H1 (cell line): ENCODE measurements around the gene ZNF587B. TPM values are rescaled to one million over a fixed set of nuclear protein-coding genes. Genes with fewer than 3 reads are reported as not detected.
"Not testable (repeated sequence)": the region's sequence is repeated elsewhere in the genome, so short reads cannot be mapped to it uniquely, and the experiment has no call there.

Source experiments
- CTCF ChIA-PET: fragments of 300-600 bp; sonication (Branson Sonifier 250); formaldehyde crosslinking; loops from one replicate; lab custom pipeline; 2021; ENCODE audit not compliant: partially characterized antibody; lab: Charles Lee
- POLR2A ChIA-PET: fragments of 300-600 bp; sonication (Branson Sonifier 250); formaldehyde crosslinking; loops from one replicate; lab custom pipeline; 2021; ENCODE audit warnings: inconsistent platforms; ENCODE audit not compliant: partially characterized antibody; lab: Charles Lee
- DNase-seq, 2 experiments: peaks; one replicate each; pipeline versions ENCODE4 v3.0.0 to v3.0.0-alpha.2; 2010 to 2022; ENCODE audit warnings: low spot score in 2 of 2, low read depth in 1 of 2, mixed read lengths in 1 of 2
- FAIRE-seq: peaks from 2 replicates; lab custom pipeline; 2011; peaks lifted over from hg19 to GRCh38; lab: Jason Lieb, UNC
- H2AFZ ChIP-seq: 2 replicates; pipeline ENCODE4 v1.8.1; 2012; ENCODE audit warnings: low read length, inconsistent platforms
- H2AK5ac ChIP-seq: 2 replicates; pipeline ENCODE4 v1.6.1; 2013; ENCODE audit warnings: low read depth, low read length
- H2BK120ac ChIP-seq: replicated peaks from 2 replicates; pipeline ENCODE3; 2013; ENCODE audit warnings: low read depth, low read length, inconsistent platforms
- H2BK12ac ChIP-seq: 2 replicates; pipeline ENCODE4 v1.6.1; 2013; ENCODE audit warnings: low read depth, low read length
- H2BK15ac ChIP-seq: 2 replicates; pipeline ENCODE4 v1.6.1; 2013; ENCODE audit warnings: low read length
- H2BK20ac ChIP-seq: 2 replicates; pipeline ENCODE4 v1.6.1; 2013; ENCODE audit warnings: low read length
- H2BK5ac ChIP-seq: 2 replicates; pipeline ENCODE4 v1.6.1; 2013; ENCODE audit warnings: low read depth, low read length
- H3K14ac ChIP-seq: 2 replicates; pipeline ENCODE4 v1.6.1; 2013; ENCODE audit warnings: inconsistent platforms; ENCODE audit not compliant: insufficient read length
- H3K18ac ChIP-seq: 2 replicates; pipeline ENCODE4 v1.6.1; 2013; ENCODE audit warnings: low read length; ENCODE audit errors: extremely low read depth
- H3K23ac ChIP-seq: 2 replicates; pipeline ENCODE4 v1.6.1; 2013; ENCODE audit warnings: inconsistent platforms; ENCODE audit not compliant: insufficient read length
- H3K23me2 ChIP-seq: 2 replicates; pipeline ENCODE4 v1.6.1; 2013; ENCODE audit warnings: low read depth, low read length
- H3K27ac ChIP-seq: 2 replicates; pipeline ENCODE4 v1.6.1; 2011; ENCODE audit warnings: low read depth, low read length, inconsistent platforms
- H3K27me3 ChIP-seq, 4 experiments: replicated peaks in 1 of 4; 1 replicate in 1 of 4; 2 replicates in 3 of 4; pipeline versions ENCODE4 v1.6.1 to v1.8.1; 2011 to 2013; ENCODE audit warnings: low read length in 3 of 4, mild to moderate bottlenecking in 3 of 4, inconsistent platforms in 2 of 4, mixed read lengths in 2 of 4, moderate library complexity in 1 of 4; ENCODE audit not compliant: control insufficient read depth in 3 of 4, insufficient read depth in 3 of 4; ENCODE audit errors: extremely low read depth in 1 of 4
- H3K36me3 ChIP-seq, 4 experiments: 2 replicates each; pipeline versions ENCODE4 v1.6.1 to v1.8.1; 2011 to 2013; ENCODE audit warnings: mild to moderate bottlenecking in 4 of 4, low read length in 3 of 4, moderate library complexity in 2 of 4, control low read depth in 1 of 4, inconsistent platforms in 1 of 4; ENCODE audit not compliant: insufficient read depth in 4 of 4, control insufficient read depth in 2 of 4
- H3K4ac ChIP-seq: replicated peaks from 2 replicates; pipeline ENCODE3; 2013; ENCODE audit warnings: low read length, low read depth, mixed read lengths, inconsistent platforms; ENCODE audit not compliant: insufficient read length
- H3K4me1 ChIP-seq, 4 experiments: replicated peaks in 1 of 4; 1 replicate in 1 of 4; 2 replicates in 3 of 4; pipeline versions ENCODE4 v1.6.1 to v1.8.1; 2011 to 2013; ENCODE audit warnings: low read length in 3 of 4, inconsistent platforms in 2 of 4, mixed read lengths in 1 of 4; ENCODE audit not compliant: insufficient read depth in 4 of 4, control insufficient read depth in 3 of 4
- H3K4me2 ChIP-seq, 2 experiments: 2 replicates each; pipeline versions ENCODE4 v1.6.1 to v1.8.1; 2011 to 2013; ENCODE audit warnings: low read depth in 2 of 2, low read length in 2 of 2, control low read depth in 1 of 2, inconsistent platforms in 1 of 2, mild to moderate bottlenecking in 1 of 2; ENCODE audit not compliant: insufficient read depth in 1 of 2
- H3K4me3 ChIP-seq, 4 experiments: fragments of 200-600, 300-600 bp in 1 of 4; sonication (generic), shearing (Covaris generic), sonication (Bioruptor Twin) in 1 of 4; 2 replicates each; pipeline versions ENCODE4 v1.5.1 to v1.8.1; 2011 to 2016; ENCODE audit warnings: low read length in 4 of 4, low read depth in 3 of 4, control low read depth in 2 of 4, inconsistent platforms in 2 of 4, mild to moderate bottlenecking in 2 of 4, mixed read lengths in 1 of 4, moderate library complexity in 1 of 4; ENCODE audit not compliant: insufficient read depth in 2 of 4; ENCODE audit errors: extremely low read depth in 1 of 4
- H3K56ac ChIP-seq: replicated peaks from 2 replicates; pipeline ENCODE3; 2013; ENCODE audit warnings: low read depth, mild to moderate bottlenecking, mixed read lengths, low read length, inconsistent platforms; ENCODE audit not compliant: insufficient read length
- H3K79me1 ChIP-seq: 2 replicates; pipeline ENCODE4 v1.6.1; 2013; ENCODE audit warnings: low read depth, low read length, control low read depth
- H3K79me2 ChIP-seq, 2 experiments: 2 replicates each; pipeline versions ENCODE4 v1.6.1 to v1.8.1; 2012 to 2013; ENCODE audit warnings: low read length in 2 of 2, mild to moderate bottlenecking in 2 of 2, inconsistent platforms in 1 of 2; ENCODE audit not compliant: insufficient read depth in 2 of 2, control insufficient read depth in 1 of 2
- H3K9ac ChIP-seq, 4 experiments: replicated peaks in 1 of 4; 1 replicate in 1 of 4; 2 replicates in 3 of 4; pipeline versions ENCODE4 v1.6.1 to v1.8.1; 2011 to 2013; ENCODE audit warnings: low read depth in 3 of 4, low read length in 3 of 4, control low read depth in 2 of 4, mild to moderate bottlenecking in 2 of 4, moderate library complexity in 2 of 4, inconsistent platforms in 1 of 4; ENCODE audit errors: extremely low read depth in 1 of 4
- H3K9me3 ChIP-seq, 2 experiments: 2 replicates each; pipeline versions ENCODE4 v1.6.1 to v1.8.1; 2012 to 2013; ENCODE audit warnings: mild to moderate bottlenecking in 2 of 2, moderate library complexity in 2 of 2, control low read depth in 1 of 2, inconsistent platforms in 1 of 2, low read depth in 1 of 2, low read length in 1 of 2, mixed read lengths in 1 of 2; ENCODE audit not compliant: insufficient read depth in 2 of 2
- H4K20me1 ChIP-seq, 2 experiments: replicated peaks in 1 of 2; 2 replicates each; pipeline versions ENCODE3 to v1.8.1; 2011 to 2013; ENCODE audit warnings: inconsistent platforms in 2 of 2, low read length in 2 of 2, mild to moderate bottlenecking in 1 of 2; ENCODE audit not compliant: insufficient read depth in 2 of 2, control insufficient read depth in 1 of 2
- H4K5ac ChIP-seq: 2 replicates; pipeline ENCODE4 v1.6.1; 2013; ENCODE audit warnings: low read length, low read depth, mixed read lengths, inconsistent platforms; ENCODE audit not compliant: insufficient read length
- H4K8ac ChIP-seq: 2 replicates; pipeline ENCODE4 v1.8.0; 2013; ENCODE audit warnings: mild to moderate bottlenecking, moderate library complexity, low read length, inconsistent platforms; ENCODE audit not compliant: insufficient read depth; ENCODE audit errors: extremely low read depth
- H4K91ac ChIP-seq: replicated peaks from 2 replicates; pipeline ENCODE3; 2013; ENCODE audit warnings: low read length, mixed read lengths, inconsistent platforms; ENCODE audit not compliant: insufficient read length
- MAX ChIP-seq: IDR thresholded peaks from 2 replicates; pipeline ENCODE4 v1.6.1; 2012; ENCODE audit warnings: inconsistent platforms
- POLR2A ChIP-seq, 2 experiments: IDR thresholded peaks; 1 replicate in 1 of 2; 2 replicates in 1 of 2; pipeline ENCODE4 v1.6.1; 2011; ENCODE audit warnings: low read depth in 2 of 2, low read length in 2 of 2, mild to moderate bottlenecking in 2 of 2; ENCODE audit errors: control extremely low read depth in 1 of 2
- POLR2AphosphoS5 ChIP-seq: IDR thresholded peaks from 2 replicates; pipeline ENCODE4 v1.6.1; 2011; ENCODE audit warnings: low read depth, low read length
- SIN3A ChIP-seq, 2 experiments: IDR thresholded peaks in 1 of 2; conservative IDR thresholded peaks in 1 of 2; 2 replicates each; pipeline ENCODE4 v1.6.1; 2011 to 2012; ENCODE audit warnings: low read length in 2 of 2, improper control_type of control experiment in 1 of 2, low read depth in 1 of 2, mild to moderate bottlenecking in 1 of 2
- SIX5 ChIP-seq: IDR thresholded peaks from 2 replicates; pipeline ENCODE4 v1.6.1; 2011; ENCODE audit warnings: mild to moderate bottlenecking, low read depth, low read length
- SP1 ChIP-seq: IDR thresholded peaks from 2 replicates; pipeline ENCODE4 v1.6.1; 2011; ENCODE audit warnings: low read depth, low read length
- TAF1 ChIP-seq: IDR thresholded peaks from 2 replicates; pipeline ENCODE4 v1.6.1; 2011; ENCODE audit warnings: mild to moderate bottlenecking, low read depth, low read length
- TBP ChIP-seq: IDR thresholded peaks from 2 replicates; pipeline ENCODE4 v1.6.1; 2011; ENCODE audit warnings: low read depth, low read length, improper control_type of control experiment
- USF2 ChIP-seq: IDR thresholded peaks from 2 replicates; pipeline ENCODE4 v1.6.1; 2011; ENCODE audit warnings: low read length, improper control_type of control experiment
- YY1 ChIP-seq: IDR thresholded peaks from 2 replicates; pipeline ENCODE4 v1.6.1; 2011; ENCODE audit warnings: low read depth, mild to moderate bottlenecking, low read length
- WGBS, 2 experiments: shearing (Covaris generic) in 1 of 2; methylation state at CpG; one replicate each; pipeline versions ENCODE4 v1.1.6 to v1.1.7; 2013 to 2015; ENCODE audit warnings: low lambda C conversion rate in 2 of 2, mixed read lengths in 2 of 2, inconsistent platforms in 1 of 2, low coverage in 1 of 2, missing lambda C conversion rate in 1 of 2; ENCODE audit not compliant: insufficient replicate concordance in 2 of 2, insufficient coverage in 1 of 2, insufficient read length in 1 of 2; ENCODE audit errors: extremely low coverage in 1 of 2, missing lambda C conversion rate in 1 of 2; 5-methylcytosine and 5-hydroxymethylcytosine counted together
- polyA plus RNA-seq, 7 experiments: library from polyadenylated mRNA; depleted of rRNA in 3 of 7; stranded (reverse) in 5 of 7; unstranded in 2 of 7; fragments of >200 nt in 5 of 7; fragments of 200-250 nt in 2 of 7; gene quantifications; 1 replicate in 5 of 7; 2 replicates in 1 of 7; 4 replicates in 1 of 7; pipeline versions ENCODE4 v1.2.1 to v1.2.3, GENCODE V29; 2011 to 2013; ENCODE audit warnings: missing spikeins in 2 of 7, mixed read lengths in 2 of 7
- total RNA-seq: library from RNA; stranded (reverse); fragmentation: NEBNext Ultra II Directional; extraction: Animal tissue kit (Norgen Biotek cat#: 25700); gene quantifications from 2 replicates; pipeline ENCODE4 v1.2.1, GENCODE V29; 2021

ZNF587B gene
- total and polyA plus RNA-seq, 2 of the 8 experiments (the other 6 are each of a cell fraction or from before 2014, with no cell fraction given) = 13.8 to 60.1 TPM

GRCh38 chr19:57849666-57850473, 19.8 kb downstream of the ZNF587B start, which contains the start of gene ZNF587:
Gene ZNF587 (plus strand): TSS chr19:57849859. CDS start chr19:57850039, 180 bp downstream.
- Histone ChIP-seq H3K9ac (peak within 1 kb of the TSS; percentile 82 to 94 (median 89)), H3K56ac (peak within 1 kb of the TSS; percentile 30), H2BK5ac (peak within 1 kb of the TSS; percentile 52; the same call in 1 of the 2 replicates), H3K27ac (peak within 1 kb of the TSS; percentile 83), H4K8ac (peak within 1 kb of the TSS; percentile 93; the same call in 1 of the 2 replicates), H3K18ac (0 out of 2 replicates have a peak within 1 kb of the TSS, but pooled peaks have one; percentile 36), H2BK12ac (0 out of 2 replicates have a peak within 1 kb of the TSS, but pooled peaks have one; percentile 68), H3K36me3 (peaks cover 0 to 23% (median 2%) of the 10 kb centered on the region in 4 experiments; a peak in 5 of 8 replicates), H3K4me2 (peak within 1 kb of the TSS; percentile 71 to 88), H4K5ac (peak within 1 kb of the TSS; percentile 15), H3K79me2 (peaks cover 0 to 54% of the 10 kb centered on the region in 2 experiments; a peak in 3 of 4 replicates), H3K4me3 (peak within 1 kb of the TSS; percentile 79 to 81 (median 79))
- H3K4ac ChIP-seq, H3K23ac ChIP-seq, H4K91ac ChIP-seq, H2AK5ac ChIP-seq, CTCF ChIA-PET, H2AFZ ChIP-seq, H3K23me2 ChIP-seq, H4K20me1 ChIP-seq, H3K9me3 ChIP-seq, H3K4me1 ChIP-seq, H3K79me1 ChIP-seq, H2BK20ac ChIP-seq: not testable (repeated sequence)
- FAIRE-seq (peak; percentile 72), DNase-seq (peak in 1 of 2 experiments; percentile 78)
- 2% methylated on average over 42 of the region's 42 CpGs; no CpG with 5 or more reads in 1 of the 2 experiments for WGBS, 2 experiments
- POLR2A ChIA-PET = interaction anchor here (0.6 to 10.6 kb wide), 25 partner anchors 8 to 334 kb away, joined by 3 to 103 read pairs (median 4); partner anchors contain the start of genes ZNF154, ZNF417, ZNF549 and ZNF552
- peak; percentile 34; the same call in 1 of the 2 replicates for TF ChIP-seq SP1
- TF ChIP-seq TAF1 = peak; percentile 85
- TF ChIP-seq SIX5 = peak; percentile 72
- peak; percentile 65 to 95 for TF ChIP-seq POLR2A (IDR thresholded peaks at IDR 0.05; ENCODE audit: control extremely low read depth in 1 of 2, low read depth in 2 of 2, low read length in 2 of 2)
- peak; percentile 79 for TF ChIP-seq YY1
- TF ChIP-seq SIN3A (conservative IDR thresholded peaks at IDR 0.05 in 1 of 2, IDR thresholded peaks at IDR 0.05 in 1 of 2; ENCODE audit: low read depth in 1 of 2, low read length in 2 of 2) = peak; percentile 82 to 90; a peak in 3 of 4 replicates
- TF ChIP-seq TBP = peak; percentile 64; the same call in 1 of the 2 replicates
- peak; percentile 6; the same call in 1 of the 2 replicates for TF ChIP-seq USF2
- TF ChIP-seq POLR2AphosphoS5 = peak; percentile 97
- peak; percentile 85 for TF ChIP-seq MAX
- TF ChIP-seq, all 59 proteins: peak for 10; not testable (repeated sequence) for 49
- not testable (repeated sequence) for H2BK120ac ChIP-seq, H3K27me3 ChIP-seq, H2BK15ac ChIP-seq, H3K14ac ChIP-seq
